Measurements from ENCODE around the gene QRFP. TPM values are rescaled to one million over a fixed set of nuclear protein-coding genes. Genes with fewer than 3 reads are reported as not detected.

Gene QRFP
- total RNA-seq, 1 experiment from 2014 or later = not detected

GRCh38 chr9:130885484-130886375 is 10.9 kb downstream of the QRFP start:
- Histone ChIP-seq H3K4me2 (ENCODE audit: low read length) (no peak overlapping the region), H3K27ac (ENCODE audit: low read depth, low read length) (peak overlapping the region; percentile 32; the same call in 1 of the 2 replicates), H3K27me3 (ENCODE audit: insufficient read depth, low read length) (no peaks in the 10 kb centered on the region), H3K4me1 (ENCODE audit: control insufficient read depth in 1 of 2, insufficient read depth in 2 of 2, low read length in 2 of 2) (no peaks in the 10 kb centered on the region; a peak in 1 of 4 replicates), H3K9me3 (ENCODE audit: control insufficient read depth in 1 of 2, insufficient read depth in 1 of 2, low read depth in 1 of 2, low read length in 2 of 2) (no peaks in the 10 kb centered on the region), H4K20me1 (ENCODE audit: insufficient read depth) (no peaks in the 10 kb centered on the region), H3K79me2 (ENCODE audit: insufficient read depth, low read length) (no peaks in the 10 kb centered on the region), H3K9ac (ENCODE audit: low read length) (no peak overlapping the region), H3K36me3 (ENCODE audit: control insufficient read depth in 1 of 2, insufficient read depth in 2 of 2, low read length in 2 of 2) (peaks cover 0 to 14% of the 10 kb centered on the region in 2 experiments; a peak in 3 of 4 replicates), H3K9me2 (ENCODE audit: insufficient read depth) (no peaks in the 10 kb centered on the region), H3K4me3 (replicated peaks in 1 of 2; ENCODE audit: low read depth in 1 of 2, low read length in 2 of 2) (no peak overlapping the region), H2AFZ (ENCODE audit: low read depth, low read length, poor library complexity, severe bottlenecking) (no peak overlapping the region)
- no peak for DNase-seq (ENCODE audit: low read depth, low spot score)
- TF ChIP-seq ZNF274 (IDR thresholded peaks at IDR 0.05; ENCODE audit: low read depth, low read length) = no peak
- TF ChIP-seq RAD21 (IDR thresholded peaks at IDR 0.05; ENCODE audit: low read depth) = no peak
- TF ChIP-seq YY1 (IDR thresholded peaks at IDR 0.05; ENCODE audit: extremely low read depth, insufficient replicate concordance, low read depth, low read length) = no peak
- TF ChIP-seq JUND (IDR thresholded peaks at IDR 0.05) = no peak
- TF ChIP-seq POLR2A (IDR thresholded peaks at IDR 0.05; ENCODE audit: borderline replicate concordance, extremely low read depth, insufficient read depth, insufficient read length) = no peak
- TF ChIP-seq ZBTB33 (IDR thresholded peaks at IDR 0.05; ENCODE audit: extremely low read depth, insufficient replicate concordance, low read length) = no peak
- BruUV-seq (replicated peaks) = no TSS peak
- ChIA-PET POLR2A (interaction anchor here (0.9 kb wide), 1 partner anchor 110 kb away, joined by 3 read pairs; no protein-coding TSS in a partner anchor), RAD21 (ENCODE audit: low non-redundant PET in 1 of 2, low total read pairs in 2 of 2, uncharacterized antibody in 2 of 2, unreplicated experiment in 2 of 2) (no interaction called here), CTCF (interaction anchor here (0.9 to 1.2 kb wide), 2 partner anchors 19 to 112 kb away, joined by 5 to 7 read pairs; no protein-coding TSS in a partner anchor)
- intact Hi-C loops (cut with micrococcal nuclease) = no loop called here
- ATAC-seq = 0 out of 2 replicates have a peak, but pooled peaks have one; percentile 16
